ENCODE measurements around the gene MLPH. TPM values are rescaled to one million over a fixed set of nuclear protein-coding genes. Genes with fewer than 3 reads are reported as not detected.

MLPH gene
- total and polyA plus RNA-seq, 2 of the 13 experiments (the other 11 are each of a cell fraction or from before 2014, with no cell fraction given): 0.12 TPM; not detected in 1

DNA sequence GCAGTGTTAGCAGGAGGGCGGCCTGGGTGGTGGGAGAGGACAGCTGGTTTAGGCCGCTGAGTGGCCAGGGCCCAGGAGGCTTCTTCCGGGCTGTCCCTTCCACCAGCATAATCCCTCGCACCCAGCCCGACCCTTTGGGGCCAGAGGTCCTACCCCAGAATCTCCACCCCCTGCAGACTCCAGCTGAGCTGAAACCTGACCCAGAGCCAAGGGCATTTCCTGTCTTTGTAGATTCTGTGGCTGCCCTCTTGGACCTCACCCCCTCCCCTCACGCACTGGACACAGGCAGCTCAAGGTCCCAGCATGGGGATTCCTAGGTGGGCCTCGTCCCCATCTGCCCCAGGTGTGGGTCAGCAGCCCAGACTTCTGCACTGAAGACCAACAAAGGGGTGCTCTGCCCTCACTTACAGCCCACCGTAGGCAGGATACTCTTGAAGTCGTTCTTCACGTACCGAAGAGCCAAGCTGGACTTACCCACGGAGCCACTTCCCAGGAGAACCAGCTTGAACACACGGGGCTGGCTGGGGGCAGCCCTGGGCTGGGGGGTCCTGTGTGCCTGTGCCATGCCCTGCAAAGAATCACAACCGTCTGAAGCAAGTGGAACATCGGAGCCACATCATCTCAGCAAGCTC, 98.7 kb downstream of the MLPH start (continued):
- TF ChIP-seq SMC3 (IDR thresholded peaks at IDR 0.05; ENCODE audit: low read length): no peak
- no peak for TF ChIP-seq ZNF7 (CRISPR knock-in tag; IDR thresholded peaks at IDR 0.05)
- no peak for TF ChIP-seq SP140L (CRISPR knock-in tag; IDR thresholded peaks at IDR 0.05; ENCODE audit: borderline replicate concordance)
- TF ChIP-seq THYN1 (CRISPR knock-in tag; IDR thresholded peaks at IDR 0.05; ENCODE audit: borderline replicate concordance, low read depth): 0 out of 2 replicates have a peak, but pooled peaks have one; percentile 79
- peak; percentile 54 for TF ChIP-seq YY1 (IDR thresholded peaks at IDR 0.05; ENCODE audit: insufficient read depth, insufficient replicate concordance, low read depth, low read length)
- no peak for TF ChIP-seq ZBTB8A (CRISPR knock-in tag; IDR thresholded peaks at IDR 0.05; ENCODE audit: borderline replicate concordance, low read depth)
- TF ChIP-seq RFX5 (IDR thresholded peaks at IDR 0.05; ENCODE audit: low read depth, low read length): no peak
- peak; percentile 100 for TF ChIP-seq SIX4 (CRISPR knock-in tag; IDR thresholded peaks at IDR 0.05)
- TF ChIP-seq STAG1 (CRISPR knock-in tag; IDR thresholded peaks at IDR 0.05): peak; percentile 30; the same call in 1 of the 2 replicates
- peak; percentile 99 for TF ChIP-seq SP5 (CRISPR knock-in tag; IDR thresholded peaks at IDR 0.05; ENCODE audit: borderline replicate concordance, low read depth)
- peak; percentile 94 for TF ChIP-seq NR2F2 (IDR thresholded peaks at IDR 0.05; ENCODE audit: borderline replicate concordance, low read depth)
- TF ChIP-seq, protein P1, sequence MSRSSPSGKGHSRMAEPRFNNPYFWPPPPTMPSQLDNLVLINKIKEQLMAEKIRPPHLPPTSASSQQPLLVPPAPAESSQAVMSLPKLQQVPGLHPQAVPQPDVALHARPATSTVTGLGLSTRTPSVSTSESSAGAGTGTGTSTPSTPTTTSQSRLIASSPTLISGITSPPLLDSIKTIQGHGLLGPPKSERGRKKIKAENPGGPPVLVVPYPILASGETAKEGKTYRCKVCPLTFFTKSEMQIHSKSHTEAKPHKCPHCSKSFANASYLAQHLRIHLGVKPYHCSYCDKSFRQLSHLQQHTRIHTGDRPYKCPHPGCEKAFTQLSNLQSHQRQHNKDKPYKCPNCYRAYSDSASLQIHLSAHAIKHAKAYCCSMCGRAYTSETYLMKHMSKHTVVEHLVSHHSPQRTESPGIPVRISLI (CRISPR knock-in tag; IDR thresholded peaks at IDR 0.05; ENCODE audit: borderline replicate concordance): peak; percentile 64; the same call in 1 of the 2 replicates
- peak; percentile 64 for TF ChIP-seq FOSL2 (CRISPR knock-in tag; IDR thresholded peaks at IDR 0.05)
- TF ChIP-seq NFE2 (CRISPR knock-in tag; IDR thresholded peaks at IDR 0.05): no peak
- TF ChIP-seq RBAK (CRISPR knock-in tag; IDR thresholded peaks at IDR 0.05): no peak
- TF ChIP-seq, protein P2, sequence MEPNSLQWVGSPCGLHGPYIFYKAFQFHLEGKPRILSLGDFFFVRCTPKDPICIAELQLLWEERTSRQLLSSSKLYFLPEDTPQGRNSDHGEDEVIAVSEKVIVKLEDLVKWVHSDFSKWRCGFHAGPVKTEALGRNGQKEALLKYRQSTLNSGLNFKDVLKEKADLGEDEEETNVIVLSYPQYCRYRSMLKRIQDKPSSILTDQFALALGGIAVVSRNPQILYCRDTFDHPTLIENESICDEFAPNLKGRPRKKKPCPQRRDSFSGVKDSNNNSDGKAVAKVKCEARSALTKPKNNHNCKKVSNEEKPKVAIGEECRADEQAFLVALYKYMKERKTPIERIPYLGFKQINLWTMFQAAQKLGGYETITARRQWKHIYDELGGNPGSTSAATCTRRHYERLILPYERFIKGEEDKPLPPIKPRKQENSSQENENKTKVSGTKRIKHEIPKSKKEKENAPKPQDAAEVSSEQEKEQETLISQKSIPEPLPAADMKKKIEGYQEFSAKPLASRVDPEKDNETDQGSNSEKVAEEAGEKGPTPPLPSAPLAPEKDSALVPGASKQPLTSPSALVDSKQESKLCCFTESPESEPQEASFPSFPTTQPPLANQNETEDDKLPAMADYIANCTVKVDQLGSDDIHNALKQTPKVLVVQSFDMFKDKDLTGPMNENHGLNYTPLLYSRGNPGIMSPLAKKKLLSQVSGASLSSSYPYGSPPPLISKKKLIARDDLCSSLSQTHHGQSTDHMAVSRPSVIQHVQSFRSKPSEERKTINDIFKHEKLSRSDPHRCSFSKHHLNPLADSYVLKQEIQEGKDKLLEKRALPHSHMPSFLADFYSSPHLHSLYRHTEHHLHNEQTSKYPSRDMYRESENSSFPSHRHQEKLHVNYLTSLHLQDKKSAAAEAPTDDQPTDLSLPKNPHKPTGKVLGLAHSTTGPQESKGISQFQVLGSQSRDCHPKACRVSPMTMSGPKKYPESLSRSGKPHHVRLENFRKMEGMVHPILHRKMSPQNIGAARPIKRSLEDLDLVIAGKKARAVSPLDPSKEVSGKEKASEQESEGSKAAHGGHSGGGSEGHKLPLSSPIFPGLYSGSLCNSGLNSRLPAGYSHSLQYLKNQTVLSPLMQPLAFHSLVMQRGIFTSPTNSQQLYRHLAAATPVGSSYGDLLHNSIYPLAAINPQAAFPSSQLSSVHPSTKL (CRISPR knock-in tag; IDR thresholded peaks at IDR 0.05): peak; percentile 97
- peak; percentile 99 for TF ChIP-seq MTA1 (CRISPR knock-in tag; IDR thresholded peaks at IDR 0.05; ENCODE audit: borderline replicate concordance)
- TF ChIP-seq BATF2 (CRISPR knock-in tag; IDR thresholded peaks at IDR 0.05): no peak; the same call in 1 of the 2 replicates
- peak; percentile 70; the same call in 1 of the 2 replicates for TF ChIP-seq MAZ (IDR thresholded peaks at IDR 0.05; ENCODE audit: borderline replicate concordance, low read depth, low read length)
- peak; percentile 93 for TF ChIP-seq MAZ (CRISPR knock-in tag; IDR thresholded peaks at IDR 0.05; ENCODE audit: low read depth)
- no peak for TF ChIP-seq KDM5A (IDR thresholded peaks at IDR 0.05; ENCODE audit: borderline replicate concordance, low read length)
- peak; percentile 33; the same call in 1 of the 2 replicates for TF ChIP-seq ZNF343 (CRISPR knock-in tag; IDR thresholded peaks at IDR 0.05)
- TF ChIP-seq SP4 (CRISPR knock-in tag; IDR thresholded peaks at IDR 0.05): peak; percentile 77
- peak; percentile 98 for TF ChIP-seq ZBTB7B (CRISPR knock-in tag; IDR thresholded peaks at IDR 0.05)
- TF ChIP-seq MIXL1 (CRISPR knock-in tag; IDR thresholded peaks at IDR 0.05): peak; percentile 84
- TF ChIP-seq NFYC (CRISPR knock-in tag; IDR thresholded peaks at IDR 0.05): peak; percentile 23; the same call in 1 of the 2 replicates
- TF ChIP-seq ZNF652 (CRISPR knock-in tag; IDR thresholded peaks at IDR 0.05; ENCODE audit: borderline replicate concordance, low read depth): no peak
